ENCODE data around the gene MAP3K4. TPM values are rescaled to one million over a fixed set of nuclear protein-coding genes. Genes with fewer than 3 reads are reported as not detected.
A peak's percentile ranks its signal among the peaks of the same experiment; 100 is the strongest.

The MAP3K4 gene
- total RNA-seq, 1 donor from 2014 or later, result 47.7 TPM

DNA sequence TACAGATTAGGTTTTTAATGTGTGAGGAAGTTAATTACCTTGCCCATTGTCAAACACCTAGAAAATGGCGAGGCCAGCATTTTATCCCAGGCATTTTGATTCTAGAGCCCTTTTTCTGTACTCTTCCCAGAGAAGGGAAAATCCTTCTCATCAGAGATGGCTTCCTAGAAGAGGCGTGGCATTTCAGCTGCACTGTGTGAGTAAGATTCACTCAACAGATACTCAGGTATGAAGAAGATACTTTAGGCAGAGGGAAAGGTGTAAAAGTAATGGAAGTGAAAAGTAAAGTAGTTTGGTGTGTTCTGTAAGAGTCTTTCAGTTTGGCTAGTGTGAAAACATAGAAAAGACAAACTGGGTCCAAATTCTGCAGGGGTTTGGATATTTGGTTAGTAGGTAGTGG, 113.8 kb downstream of the MAP3K4 start:
- intact Hi-C loops (cut with DNase I), result no loop called here
- DNase-seq (no peak), ATAC-seq (no peak)
- no peaks in the 10 kb centered on the region for H3K27me3 ChIP-seq
- H3K4me1 ChIP-seq, result no peaks in the 10 kb centered on the region
- H3K9me3 ChIP-seq, result no peaks in the 10 kb centered on the region
- no peak overlapping the region for H3K27ac ChIP-seq
- H3K4me3 ChIP-seq, result no peak overlapping the region
- H3K36me3 ChIP-seq, result peaks cover 73% of the 10 kb centered on the region
- no peak for TF ChIP-seq CTCF (IDR thresholded peaks at IDR 0.05)

DNA sequence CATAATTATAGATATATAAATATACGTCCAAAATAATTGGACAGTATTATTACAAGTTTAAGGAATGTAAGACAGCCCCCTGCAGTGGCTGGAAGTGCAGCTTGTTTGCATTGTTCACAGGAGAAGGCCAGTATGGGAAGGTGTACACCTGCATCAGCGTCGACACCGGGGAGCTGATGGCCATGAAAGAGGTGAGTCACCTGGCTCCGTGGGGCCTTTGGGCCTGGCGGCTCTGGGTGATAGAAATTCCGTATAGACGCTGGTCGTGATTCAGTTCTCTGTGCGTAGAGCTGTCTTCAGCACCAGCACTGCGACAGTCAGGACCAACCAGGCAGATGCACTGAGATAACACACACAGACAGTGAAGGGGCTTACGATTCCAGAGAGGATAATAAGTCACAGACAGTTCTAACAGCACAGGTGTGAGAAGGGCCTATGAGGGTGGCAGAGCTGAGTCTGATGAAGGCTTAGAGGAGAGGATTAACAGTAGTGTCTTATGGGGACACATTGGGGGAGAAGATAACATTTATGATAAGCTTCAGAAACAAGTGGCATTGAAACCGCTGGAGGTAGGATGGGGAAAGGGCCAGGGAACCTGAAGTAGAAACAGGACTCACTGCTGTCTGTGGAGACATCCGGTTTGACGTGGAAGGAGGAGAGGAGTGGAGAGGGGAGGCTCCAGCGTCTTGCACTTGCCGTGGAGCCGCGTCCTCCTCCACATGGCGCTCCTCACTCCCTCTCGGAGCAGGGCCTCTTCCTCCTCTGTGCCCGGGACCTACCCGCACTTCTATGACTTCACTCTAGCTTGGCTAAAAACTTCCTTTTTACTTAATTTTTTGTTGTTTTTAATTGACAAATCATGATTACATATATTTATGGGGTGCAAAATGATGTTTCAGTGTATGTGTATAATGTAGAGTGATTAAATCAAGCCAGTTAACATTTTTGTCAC, 116.5 kb downstream of the MAP3K4 start:
- Histone ChIP-seq H3K27me3 (no peaks in the 10 kb centered on the region), H3K4me1 (no peaks in the 10 kb centered on the region), H3K4me3 (no peak overlapping the region), H3K36me3 (peaks cover 79% of the 10 kb centered on the region), H3K9me3 (no peaks in the 10 kb centered on the region), H3K27ac (no peak overlapping the region)
- peak; percentile 45 for ATAC-seq
- intact Hi-C loops (cut with DNase I), result no loop called here
- TF ChIP-seq CTCF (IDR thresholded peaks at IDR 0.05), result no peak
- DNase-seq, result no peak

DNA sequence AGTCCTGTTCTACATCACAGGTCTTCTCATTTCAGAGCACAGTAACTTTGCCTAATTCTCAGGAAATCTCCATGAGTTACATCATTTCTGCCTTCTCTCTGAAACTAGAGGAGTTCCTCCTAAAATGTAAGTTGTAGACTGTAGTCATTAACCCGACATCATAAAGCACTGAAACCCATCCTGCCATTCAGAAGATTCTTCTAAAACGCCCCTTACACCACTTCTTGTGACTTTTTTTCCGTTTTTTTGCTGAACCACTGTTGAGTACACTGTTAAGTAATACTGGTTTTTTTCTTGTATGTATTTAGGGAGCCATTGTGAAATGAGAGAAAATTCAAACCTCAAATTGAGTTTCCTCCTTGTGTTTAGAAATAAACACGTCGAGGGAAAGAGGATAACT, 117.3 kb downstream of the MAP3K4 start:
- intact Hi-C loops (cut with DNase I), result no loop called here
- ATAC-seq, result peak; percentile 50
- no peak overlapping the region for H3K27ac ChIP-seq
- no peaks in the 10 kb centered on the region for H3K4me1 ChIP-seq
- no peaks in the 10 kb centered on the region for H3K27me3 ChIP-seq
- no peak for TF ChIP-seq CTCF (IDR thresholded peaks at IDR 0.05)
- no peak for DNase-seq
- H3K36me3 ChIP-seq, result peaks cover 79% of the 10 kb centered on the region
- H3K9me3 ChIP-seq, result no peaks in the 10 kb centered on the region
- H3K4me3 ChIP-seq, result no peak overlapping the region

DNA sequence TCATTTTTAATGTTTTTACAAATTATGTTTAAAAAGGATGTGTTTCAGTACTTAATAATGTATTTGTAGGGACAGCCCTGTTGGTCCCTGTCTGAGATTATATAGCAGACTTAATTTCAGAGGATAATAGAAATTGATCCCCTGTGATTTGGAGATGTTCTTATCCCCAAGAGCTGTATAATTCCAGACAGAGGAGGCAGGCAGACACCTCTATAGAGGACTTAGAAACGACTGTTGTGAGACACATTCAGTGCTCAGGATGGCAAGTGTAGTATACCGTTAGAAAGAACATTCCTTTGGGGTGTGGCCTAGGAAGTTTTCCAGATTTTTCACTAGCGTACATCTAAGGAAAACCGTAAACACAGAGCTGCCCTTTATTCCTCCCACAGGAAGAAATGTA, 117.8 kb downstream of the MAP3K4 start:
- TF ChIP-seq CTCF (IDR thresholded peaks at IDR 0.05), result no peak
- ATAC-seq (no peak), DNase-seq (no peak)
- intact Hi-C loops (cut with DNase I), result no loop called here
- no peaks in the 10 kb centered on the region for H3K27me3 ChIP-seq
- H3K4me3 ChIP-seq, result no peak overlapping the region
- H3K27ac ChIP-seq, result no peak overlapping the region
- peaks cover 84% of the 10 kb centered on the region for H3K36me3 ChIP-seq
- no peaks in the 10 kb centered on the region for H3K9me3 ChIP-seq
- H3K4me1 ChIP-seq, result no peaks in the 10 kb centered on the region

DNA sequence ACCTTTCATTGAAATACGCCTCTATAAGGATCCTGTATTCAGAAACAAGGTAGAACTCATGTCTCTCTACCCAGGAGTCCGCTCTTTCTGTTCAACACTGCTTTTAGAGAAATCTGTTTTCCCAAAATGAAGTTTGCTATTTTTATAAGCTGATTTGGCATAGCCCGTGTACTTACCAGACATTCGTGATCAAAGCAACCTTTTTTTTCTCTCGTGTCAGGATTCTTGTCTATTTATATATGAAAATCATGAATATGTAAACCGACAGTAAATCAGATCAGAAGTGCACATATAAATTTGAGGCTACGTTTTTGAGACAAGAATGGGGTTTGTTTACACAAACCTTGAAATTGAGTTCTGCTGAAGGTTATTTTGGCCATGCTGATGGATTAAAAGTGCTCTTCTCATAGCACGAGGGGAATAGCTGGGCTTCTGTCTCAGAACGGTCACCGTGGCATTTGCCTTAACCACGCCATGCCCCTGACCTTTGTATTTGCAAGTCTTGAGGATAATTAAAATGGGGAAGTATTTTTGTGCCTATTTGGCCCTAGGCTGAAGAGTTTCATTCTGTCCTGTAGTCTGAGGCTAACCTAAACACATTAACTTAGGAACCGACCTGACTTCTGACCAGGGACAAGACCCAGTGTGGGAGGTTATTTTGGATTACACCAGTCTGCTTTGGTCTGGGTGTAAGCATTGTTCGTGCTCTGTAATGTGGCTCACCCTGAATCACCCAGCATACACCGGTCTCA, 118.6 kb downstream of the MAP3K4 start:
- Histone ChIP-seq H3K9me3 (no peaks in the 10 kb centered on the region), H3K4me3 (no peak overlapping the region), H3K27me3 (no peaks in the 10 kb centered on the region), H3K27ac (no peak overlapping the region), H3K4me1 (no peaks in the 10 kb centered on the region), H3K36me3 (peaks cover 92% of the 10 kb centered on the region)
- DNase-seq, result no peak
- intact Hi-C loops (cut with DNase I), result loop anchor here (10.0 kb wide), 1 partner anchor 255 kb away; no protein-coding TSS in a partner anchor
- ATAC-seq, result peak; percentile 65
- no peak for TF ChIP-seq CTCF (IDR thresholded peaks at IDR 0.05)

Data from upper lobe of right lung (tissue), 1 donor.